ENCODE data around the gene ADNP.

ADNP gene

GRCh38 chr20:50943069-50943468 lies 11.8 kb upstream of the ADNP start:
- intact Hi-C loops (cut with DNase I) = no loop called here
- no peak for DNase-seq

GRCh38 chr20:50933589-50933988 lies 2.4 kb upstream of the ADNP start:
- DNase-seq = no peak
- intact Hi-C loops (cut with DNase I) = no loop called here

GRCh38 chr20:50932691-50933280 lies 1.5 kb upstream of the ADNP start:
- no peak for DNase-seq
- intact Hi-C loops (cut with DNase I) = no loop called here

GRCh38 chr20:50932016-50932485 lies 814 bp upstream of the ADNP start:
- no peak for DNase-seq
- intact Hi-C loops (cut with DNase I) = no loop called here

- intact Hi-C loops (cut with DNase I) = loop anchor here (1.0 to 2.0 kb wide), 2 partner anchors 27 to 136 kb away; partner anchors contain the start of genes BCAS4, DPM1 and MOCS3
- peak in 3 of 42 donors; percentile 51 to 61 (median 57) for DNase-seq
These were observed 296 bp downstream of the ADNP start for GRCh38 chr20:50930976-50931305.

GRCh38 chr20:50930139-50930975 lies 880 bp downstream of the ADNP start:
- intact Hi-C loops (cut with DNase I) = loop anchor here (2.0 kb wide), 1 partner anchor 136 kb away; the partner anchor contains the start of gene BCAS4
- DNase-seq = peak in 29 of 42 donors; percentile 9 to 57 (median 24)

- intact Hi-C loops (cut with DNase I) = loop anchor here (2.0 kb wide), 1 partner anchor 135 kb away; the partner anchor contains the start of gene BCAS4
- DNase-seq = peak; percentile 81 to 97 (median 92)
These were observed 1.7 kb downstream of the ADNP start for GRCh38 chr20:50929299-50930138.

GRCh38 chr20:50928469-50928868 lies 2.8 kb downstream of the ADNP start:
- intact Hi-C loops (cut with DNase I) = no loop called here
- no peak for DNase-seq

GRCh38 chr20:50926530-50926929 lies 4.7 kb downstream of the ADNP start:
- intact Hi-C loops (cut with DNase I) = no loop called here
- no peak for DNase-seq

- intact Hi-C loops (cut with DNase I) = no loop called here
These were observed 6.8 kb downstream of the ADNP start for GRCh38 chr20:50924261-50924920.

GRCh38 chr20:50921803-50922501 lies 9.3 kb downstream of the ADNP start:
- intact Hi-C loops (cut with DNase I) = no loop called here
- no peak for DNase-seq

More at GRCh38 chr20:50924261-50924920, 6.8 kb downstream of the ADNP start:
- DNase-seq = no peak

- intact Hi-C loops (cut with DNase I) = no loop called here
- no peak for DNase-seq
These were observed 10.2 kb downstream of the ADNP start for GRCh38 chr20:50920997-50921396.

GRCh38 chr20:50919567-50919966 lies 11.7 kb downstream of the ADNP start:
- DNase-seq = peak in 27 of 42 donors; percentile 10 to 64 (median 36)
- intact Hi-C loops (cut with DNase I) = no loop called here

- DNase-seq = no peak
- intact Hi-C loops (cut with DNase I) = no loop called here
These were observed 12.8 kb downstream of the ADNP start for GRCh38 chr20:50918403-50918802.

- DNase-seq = no peak
- intact Hi-C loops (cut with DNase I) = no loop called here
These were observed 14.3 kb downstream of the ADNP start for GRCh38 chr20:50916934-50917333.

- no peak for DNase-seq
- intact Hi-C loops (cut with DNase I) = no loop called here
These were observed 15.0 kb downstream of the ADNP start for GRCh38 chr20:50916257-50916656.

- intact Hi-C loops (cut with DNase I) = no loop called here
- peak in 2 of 42 donors; percentile 19 to 41 for DNase-seq
These were observed 15.8 kb downstream of the ADNP start for GRCh38 chr20:50915424-50915823.

GRCh38 chr20:50913690-50914375 lies 17.4 kb downstream of the ADNP start:
- DNase-seq = no peak
- intact Hi-C loops (cut with DNase I) = no loop called here

Data from head of caudate nucleus (tissue), 42 donors.